ENCODE data around the gene PKHD1. TPM values are rescaled to one million over a fixed set of nuclear protein-coding genes. Genes with fewer than 3 reads are reported as not detected.

PKHD1 gene
- total RNA-seq, 1 donor from 2014 or later, result not detected

DNA sequence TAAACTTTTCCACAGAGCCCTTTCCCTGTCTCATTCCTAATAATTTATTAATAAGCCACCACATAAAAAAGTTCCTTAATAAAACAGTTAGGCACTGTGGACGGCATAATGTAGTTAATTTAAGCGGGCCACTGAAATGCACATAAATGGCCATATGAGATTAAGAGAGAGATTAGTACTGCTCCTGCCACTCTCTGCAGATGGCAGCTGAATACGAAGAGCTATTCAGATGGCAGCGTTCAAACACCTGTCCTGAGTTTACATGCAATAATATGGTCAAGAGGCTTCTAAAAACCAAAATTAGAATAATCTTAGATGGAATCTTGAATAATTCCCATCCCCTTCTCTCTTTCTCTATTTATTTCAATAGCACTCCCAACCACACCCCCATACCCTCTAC, 461.8 kb downstream of the PKHD1 start:
- intact Hi-C loops (cut with DNase I), result no loop called here
- ATAC-seq (no peak), DNase-seq (ENCODE audit: missing footprints) (no peak)

- ATAC-seq (no peak), DNase-seq (ENCODE audit: missing footprints) (no peak)
- intact Hi-C loops (cut with DNase I), result no loop called here
These were observed 466.4 kb downstream of the PKHD1 start for GRCh38 chr6:51620971-51621370.

DNA sequence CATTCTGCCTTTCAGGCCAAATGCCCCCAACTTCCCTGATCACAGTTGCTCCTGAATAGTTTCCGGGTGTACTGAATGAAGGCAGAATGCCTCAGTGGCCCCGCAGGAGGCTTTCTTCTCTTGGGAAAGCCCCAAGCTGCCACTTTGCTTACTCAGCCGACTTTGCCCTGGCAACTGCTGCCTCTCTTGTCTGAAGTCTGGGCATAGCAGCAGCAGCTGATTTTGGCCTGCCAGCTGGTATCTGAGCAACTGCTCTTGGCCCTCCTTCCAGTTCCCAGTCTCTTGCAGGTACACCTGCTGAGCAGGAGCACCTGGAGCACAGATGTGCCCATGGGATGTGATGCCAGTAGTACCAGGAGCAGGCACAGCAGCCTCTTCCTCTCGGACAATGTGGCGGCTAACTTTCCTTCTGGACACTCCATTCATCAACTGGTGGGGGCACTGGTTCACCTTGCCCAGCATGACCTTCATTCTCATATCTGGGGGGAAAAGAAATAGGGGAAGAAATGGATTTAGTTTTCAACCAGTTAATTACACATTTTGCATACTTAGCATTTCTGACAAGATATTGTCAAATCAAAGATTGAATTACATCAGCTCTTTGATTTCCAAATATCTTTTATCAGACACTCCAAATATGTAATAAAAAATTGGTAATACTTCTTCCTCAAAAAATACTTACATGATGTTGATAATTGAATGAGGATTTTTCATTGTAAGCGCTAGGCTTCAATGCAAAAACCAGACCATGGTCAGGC, 468.2 kb downstream of the PKHD1 start:
- intact Hi-C loops (cut with DNase I), result no loop called here
- no peak for ATAC-seq
- no peak for DNase-seq (ENCODE audit: missing footprints)

- intact Hi-C loops (cut with DNase I), result no loop called here
- DNase-seq (ENCODE audit: missing footprints) (no peak), ATAC-seq (no peak)
These were observed 468.9 kb downstream of the PKHD1 start for GRCh38 chr6:51618563-51618962.

DNA sequence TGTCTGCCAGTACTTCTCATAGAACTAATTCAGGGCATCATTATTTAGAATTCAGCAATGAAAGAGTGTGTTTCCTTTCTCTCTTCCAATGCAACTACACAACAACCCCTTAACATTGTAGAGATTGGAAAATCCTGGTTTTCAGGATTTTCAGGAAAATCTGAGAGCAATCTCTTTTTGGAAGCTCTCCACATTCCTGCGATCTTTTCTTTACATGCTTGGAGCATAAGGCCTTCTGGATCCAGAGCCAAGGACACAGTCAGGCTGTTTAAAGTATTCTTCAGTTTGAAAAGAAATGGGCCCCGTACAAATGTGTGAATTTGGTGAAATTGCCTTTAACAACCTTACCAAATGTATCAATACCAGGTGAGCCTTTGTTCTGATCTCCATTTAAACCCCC, 469.7 kb downstream of the PKHD1 start:
- DNase-seq (ENCODE audit: missing footprints), result no peak
- ATAC-seq, result no peak
- intact Hi-C loops (cut with DNase I), result no loop called here

- ATAC-seq (no peak), DNase-seq (ENCODE audit: missing footprints) (no peak)
- intact Hi-C loops (cut with DNase I), result no loop called here
These were observed 471.2 kb downstream of the PKHD1 start for GRCh38 chr6:51616243-51616642.

- DNase-seq (ENCODE audit: missing footprints), result no peak
- ATAC-seq, result no peak
- intact Hi-C loops (cut with DNase I), result no loop called here
These were observed 472.7 kb downstream of the PKHD1 start for GRCh38 chr6:51614725-51615124.

DNA sequence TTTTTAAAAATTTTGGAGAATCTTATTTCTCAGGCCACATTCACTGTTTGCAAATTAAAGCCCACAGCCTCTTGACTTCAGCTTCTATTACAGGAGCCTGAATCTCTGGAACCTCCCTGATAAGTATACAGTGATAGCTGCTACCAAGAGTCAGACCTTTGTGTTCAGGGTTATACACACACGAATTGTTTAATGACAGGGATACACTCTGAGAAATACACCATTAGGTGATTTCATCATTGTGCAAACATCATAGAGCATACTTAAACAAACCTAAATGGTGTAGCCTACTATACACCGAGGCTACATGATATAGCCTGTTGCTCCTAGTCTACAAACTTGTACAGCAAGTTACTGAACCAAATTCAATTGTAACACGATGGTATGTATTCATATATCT, 473.9 kb downstream of the PKHD1 start:
- intact Hi-C loops (cut with DNase I), result no loop called here
- no peak for DNase-seq (ENCODE audit: missing footprints)

DNA sequence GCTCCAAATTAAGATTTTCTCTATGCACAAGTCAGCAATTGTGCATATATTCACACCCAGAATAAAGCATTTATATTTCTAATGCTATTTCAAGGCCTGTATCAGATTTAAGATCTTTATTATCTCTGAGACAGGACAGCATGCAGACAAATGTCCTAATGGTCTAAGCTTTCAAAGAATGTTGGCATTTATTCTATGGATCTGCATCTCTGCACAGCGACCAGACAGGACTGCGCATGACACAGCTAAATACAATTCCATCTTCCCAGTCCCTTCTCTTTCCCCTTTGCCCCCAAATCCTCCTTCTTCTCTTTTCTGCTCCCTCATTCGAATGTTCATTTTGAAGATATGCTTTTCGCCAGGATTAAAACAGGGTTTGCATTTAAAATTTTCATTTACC, 478.5 kb downstream of the PKHD1 start:
- DNase-seq (ENCODE audit: missing footprints) (no peak), ATAC-seq (no peak)
- intact Hi-C loops (cut with DNase I), result no loop called here

More for the DNA sequence above, 473.9 kb downstream of the PKHD1 start:
- no peak for ATAC-seq

- intact Hi-C loops (cut with DNase I), result no loop called here
- no peak for ATAC-seq
- no peak for DNase-seq (ENCODE audit: missing footprints)
These were observed 479.0 kb downstream of the PKHD1 start for GRCh38 chr6:51608383-51608782.

GRCh38 chr6:51600514-51600913, 486.9 kb downstream of the PKHD1 start:
- ATAC-seq, result no peak
- intact Hi-C loops (cut with DNase I), result no loop called here
- DNase-seq (ENCODE audit: missing footprints), result no peak

DNA sequence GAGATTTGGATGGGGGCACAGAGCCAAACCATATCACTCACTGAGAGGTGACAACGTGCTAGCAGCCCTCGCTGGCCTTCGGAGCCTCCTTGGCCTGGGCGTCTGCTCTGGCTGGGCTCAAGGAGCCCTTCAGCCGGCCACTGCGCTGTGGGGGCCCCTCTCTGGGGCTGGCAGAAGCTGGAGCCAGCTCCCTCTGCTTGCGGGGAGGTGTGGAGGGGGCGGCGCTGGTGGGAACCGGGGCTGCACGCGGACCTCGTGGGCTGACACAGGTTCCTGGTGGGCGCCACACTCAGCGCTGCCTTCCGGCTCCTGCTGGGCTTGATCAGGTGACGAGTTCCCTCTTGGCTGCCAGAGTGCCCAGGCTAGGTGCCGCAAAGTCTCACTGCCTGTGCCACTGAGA, 489.2 kb downstream of the PKHD1 start:
- intact Hi-C loops (cut with DNase I), result no loop called here
- no peak for ATAC-seq

DNA sequence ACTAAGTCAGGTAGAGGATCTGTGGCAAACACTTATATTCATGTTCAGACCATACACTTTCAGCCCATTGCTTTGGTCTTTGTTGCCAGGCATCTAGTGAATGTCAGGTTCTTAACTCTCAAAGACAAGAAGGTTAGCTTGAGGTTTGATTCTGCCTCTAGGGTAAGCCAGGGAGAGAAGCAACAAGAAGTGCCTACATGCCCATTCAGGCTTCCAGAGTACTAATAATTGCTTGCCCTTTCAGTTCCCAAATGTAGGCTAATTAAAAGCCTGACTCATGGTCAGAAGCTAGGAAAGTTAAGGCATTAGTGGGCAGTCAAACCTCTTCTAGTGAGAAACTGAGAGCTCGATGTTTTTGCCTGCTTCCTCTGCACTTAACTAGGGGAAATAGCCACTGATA, 492.4 kb downstream of the PKHD1 start:
- intact Hi-C loops (cut with DNase I), result no loop called here
- no peak for DNase-seq (ENCODE audit: missing footprints)
- ATAC-seq, result no peak

More for the DNA sequence above, 489.2 kb downstream of the PKHD1 start:
- DNase-seq (ENCODE audit: missing footprints), result no peak

DNA sequence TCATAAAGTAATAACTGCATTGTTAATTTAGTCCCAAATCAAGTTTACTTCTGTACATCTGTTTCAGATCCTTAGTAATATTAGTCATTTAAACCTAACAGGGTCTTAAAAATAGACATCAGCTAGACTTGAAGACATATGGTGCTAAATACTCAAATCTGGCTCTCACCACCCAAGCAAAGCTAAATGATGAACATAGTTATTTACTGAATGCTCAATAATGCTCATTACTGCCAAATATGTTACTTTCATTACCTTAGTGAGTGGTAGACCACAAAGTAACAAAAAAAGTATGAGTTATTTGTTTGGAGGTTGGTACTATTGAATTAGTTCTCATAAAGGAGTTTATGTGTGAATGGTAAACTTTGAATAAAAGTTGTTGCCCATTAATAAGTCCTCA, 502.1 kb downstream of the PKHD1 start:
- intact Hi-C loops (cut with DNase I), result no loop called here
- DNase-seq (ENCODE audit: missing footprints) (no peak), ATAC-seq (no peak)

DNA sequence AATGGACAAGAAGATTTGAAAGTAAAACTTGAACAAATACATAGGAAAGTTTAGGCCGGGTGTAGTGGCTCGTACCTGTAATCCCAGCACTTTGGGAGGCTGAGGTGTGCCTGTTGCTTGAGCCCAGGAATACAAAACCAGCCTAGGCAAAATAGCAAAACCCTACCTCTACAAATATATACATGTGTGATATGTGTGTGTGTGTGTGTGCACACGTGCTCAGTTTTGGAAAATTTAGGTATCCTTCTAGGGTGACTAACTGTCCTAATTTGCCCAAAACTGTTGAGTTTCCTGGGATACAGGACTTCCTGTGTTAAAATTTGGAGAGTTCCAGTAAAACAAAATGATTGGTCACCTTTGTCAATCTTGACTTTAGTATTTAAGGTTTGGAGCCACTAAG, 503.2 kb downstream of the PKHD1 start:
- DNase-seq (ENCODE audit: missing footprints), result no peak
- ATAC-seq, result no peak
- intact Hi-C loops (cut with DNase I), result no loop called here

- DNase-seq (ENCODE audit: missing footprints), result no peak
- ATAC-seq, result no peak
- intact Hi-C loops (cut with DNase I), result no loop called here
These were observed 508.4 kb downstream of the PKHD1 start for GRCh38 chr6:51578994-51579393.

GRCh38 chr6:51578362-51578761, 509.1 kb downstream of the PKHD1 start:
- intact Hi-C loops (cut with DNase I), result no loop called here
- ATAC-seq (no peak), DNase-seq (ENCODE audit: missing footprints) (no peak)

DNA sequence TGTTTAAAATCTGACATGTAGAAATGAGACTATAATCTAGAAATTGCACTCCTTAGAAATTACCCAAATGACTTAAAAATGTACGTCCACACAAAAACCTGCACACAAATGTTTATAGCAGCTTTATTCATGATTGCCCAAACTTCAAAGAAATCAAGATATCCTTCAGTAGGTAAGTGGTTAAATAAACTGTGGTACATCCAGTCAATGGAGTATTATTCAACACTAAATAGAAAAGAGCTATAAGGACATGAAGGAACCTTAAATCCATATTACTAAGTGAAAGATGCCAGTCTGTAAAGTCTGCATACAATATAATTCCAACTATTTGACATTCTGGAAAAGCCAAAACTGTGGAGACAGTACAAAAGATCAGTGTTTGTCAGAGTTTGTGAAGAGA, 513.4 kb downstream of the PKHD1 start:
- ATAC-seq, result no peak
- no peak for DNase-seq (ENCODE audit: missing footprints)
- intact Hi-C loops (cut with DNase I), result no loop called here

DNA sequence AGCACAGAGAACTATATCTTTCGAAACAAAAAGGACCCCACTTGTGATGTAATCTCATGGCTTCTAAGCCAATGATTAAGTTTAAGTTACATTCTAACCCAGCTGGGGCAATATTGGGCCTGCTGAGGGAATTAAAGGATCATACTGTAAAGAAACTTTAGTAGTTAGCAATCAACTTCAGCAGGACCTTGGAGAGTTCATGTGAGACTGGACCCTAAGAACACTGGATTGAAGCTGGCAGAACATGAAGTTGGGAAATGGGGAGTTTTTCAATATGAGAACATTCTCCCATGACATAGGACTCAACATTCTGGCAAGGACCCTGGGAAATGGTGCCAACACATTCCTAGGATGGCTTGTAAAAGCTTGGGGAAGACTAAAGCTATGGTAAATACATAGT, 516.2 kb downstream of the PKHD1 start:
- ATAC-seq, result no peak
- DNase-seq (ENCODE audit: missing footprints), result no peak
- intact Hi-C loops (cut with DNase I), result no loop called here

GRCh38 chr6:51570168-51570921, 517.1 kb downstream of the PKHD1 start:
- no peak for DNase-seq (ENCODE audit: missing footprints)
- intact Hi-C loops (cut with DNase I), result no loop called here
- no peak for ATAC-seq
